GM21723 (cell line): ENCODE measurements around the gene EPHA6.
"Not testable (repeated sequence)": the region's sequence is repeated elsewhere in the genome, so short reads cannot be mapped to it uniquely, and the experiment has no call there.

Experiments used
- ATAC-seq: cut with Tn5 transposase; IDR thresholded peaks from one replicate; pipeline ENCODE4 v1.9.1; 2021; ENCODE audit warnings: mild to moderate bottlenecking, moderate library complexity; ENCODE audit not compliant: unreplicated experiment

Gene EPHA6

DNA sequence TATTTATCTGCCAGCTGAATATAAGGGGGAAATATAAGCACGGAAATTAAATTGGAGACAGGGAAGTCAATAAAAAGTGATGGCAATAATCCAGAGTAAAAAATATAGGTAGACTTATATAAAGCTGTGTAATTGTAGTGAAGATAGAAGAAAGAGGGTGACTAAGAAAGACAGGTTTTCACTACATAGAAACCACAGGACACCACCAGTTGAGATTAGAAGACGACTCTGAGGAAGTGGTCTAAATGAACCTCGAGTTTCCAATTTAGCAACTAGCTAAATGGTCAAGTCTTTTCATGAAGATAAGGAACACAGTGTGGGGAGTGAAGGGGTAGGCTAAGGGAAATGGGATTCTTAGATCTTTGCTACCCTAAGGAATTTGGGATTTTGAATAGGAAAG, 761.3 kb downstream of the EPHA6 start:
- no peak for ATAC-seq

DNA sequence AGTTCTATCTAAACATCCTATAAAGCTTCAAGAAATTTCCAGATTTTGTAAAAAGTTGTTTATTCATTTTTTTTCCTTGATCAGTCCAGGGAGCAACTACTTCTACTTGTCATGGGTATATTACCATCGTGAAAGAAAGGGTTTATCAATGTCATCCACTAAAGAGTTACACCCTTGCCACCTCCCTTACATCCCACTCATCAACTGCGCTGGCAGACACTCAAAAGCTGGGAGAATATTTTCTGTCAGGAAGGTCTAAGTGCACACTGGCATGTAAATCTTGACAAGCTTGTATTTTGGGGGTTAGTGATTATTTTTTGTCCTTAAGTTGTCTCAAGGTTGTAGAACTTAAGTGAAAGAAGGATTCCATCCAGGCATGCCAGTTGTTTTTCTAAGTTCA, 761.8 kb downstream of the EPHA6 start:
- ATAC-seq: no peak

DNA sequence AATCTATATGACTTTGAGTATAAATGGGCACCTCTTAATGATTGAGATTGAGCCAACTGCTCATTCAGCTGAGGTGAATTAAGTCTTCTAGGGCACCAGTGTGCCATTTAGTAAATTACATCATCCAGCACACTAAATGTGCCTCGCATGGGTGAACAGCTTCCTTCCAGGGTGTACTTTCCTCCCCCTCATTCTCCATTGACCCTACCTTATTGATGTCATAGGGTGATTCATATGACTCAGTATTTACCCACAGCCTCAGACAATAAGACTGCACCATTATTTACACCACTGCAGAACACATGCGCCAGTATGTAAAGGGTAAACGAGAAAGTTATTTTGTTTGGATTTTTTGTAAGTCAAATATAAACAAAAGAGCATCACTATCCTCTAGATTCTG, 765.0 kb downstream of the EPHA6 start:
- ATAC-seq: no peak

DNA sequence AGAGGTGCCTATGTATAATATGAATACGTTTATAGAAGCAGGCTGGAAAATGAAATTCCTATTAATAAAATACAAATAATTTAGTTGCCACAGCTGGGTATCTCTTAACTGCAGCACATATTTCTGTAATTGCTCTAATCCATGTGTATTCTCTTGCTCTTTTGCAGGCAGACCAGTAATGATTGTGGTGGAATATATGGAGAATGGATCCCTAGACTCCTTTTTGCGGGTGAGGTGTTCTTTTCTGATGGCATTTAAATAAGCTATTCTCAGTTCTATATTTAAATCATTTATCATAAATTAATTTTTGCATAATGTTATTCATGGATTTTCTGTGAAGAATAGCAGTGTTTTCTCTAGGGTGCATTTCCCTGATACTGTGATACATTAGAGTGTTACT, 796.2 kb downstream of the EPHA6 start:
- ATAC-seq: no peak

DNA sequence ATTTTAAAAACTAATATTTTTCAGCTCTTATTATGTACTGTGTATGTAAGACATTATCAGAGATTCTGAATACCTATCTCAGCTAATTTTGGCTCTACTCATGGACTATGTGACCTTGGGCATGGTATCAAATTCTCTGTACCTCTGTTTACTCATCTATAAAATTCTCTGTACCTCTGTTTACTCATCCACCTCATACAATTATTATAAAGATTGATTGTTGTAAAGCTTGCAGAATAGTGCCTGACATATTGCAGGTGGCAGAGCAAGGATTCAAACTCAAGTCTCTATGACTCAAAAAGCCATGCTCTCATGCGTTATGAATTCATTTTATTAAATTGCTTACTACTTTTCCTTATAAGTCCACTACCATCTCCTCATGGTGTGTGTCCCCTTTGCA, 798.2 kb downstream of the EPHA6 start:
- ATAC-seq: no peak

DNA sequence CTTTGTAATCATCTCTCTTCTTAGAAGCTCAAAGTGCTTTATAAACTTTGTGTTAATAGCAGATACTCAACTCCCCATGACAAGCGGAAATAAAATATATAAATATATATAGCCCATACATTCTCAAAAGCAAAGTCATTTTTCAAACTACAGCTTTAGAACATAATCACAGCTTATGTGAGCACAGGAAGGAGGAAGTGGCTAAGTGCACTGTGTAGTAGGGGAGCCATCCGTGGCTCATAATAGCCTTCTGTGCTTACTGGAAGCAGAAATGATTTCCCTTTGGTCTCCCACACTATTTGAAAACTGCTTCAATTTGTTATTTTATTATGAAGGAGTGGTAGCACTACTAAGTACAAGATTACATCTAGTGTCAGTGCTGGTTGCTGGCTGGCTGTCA, 798.7 kb downstream of the EPHA6 start:
- ATAC-seq: no peak

DNA sequence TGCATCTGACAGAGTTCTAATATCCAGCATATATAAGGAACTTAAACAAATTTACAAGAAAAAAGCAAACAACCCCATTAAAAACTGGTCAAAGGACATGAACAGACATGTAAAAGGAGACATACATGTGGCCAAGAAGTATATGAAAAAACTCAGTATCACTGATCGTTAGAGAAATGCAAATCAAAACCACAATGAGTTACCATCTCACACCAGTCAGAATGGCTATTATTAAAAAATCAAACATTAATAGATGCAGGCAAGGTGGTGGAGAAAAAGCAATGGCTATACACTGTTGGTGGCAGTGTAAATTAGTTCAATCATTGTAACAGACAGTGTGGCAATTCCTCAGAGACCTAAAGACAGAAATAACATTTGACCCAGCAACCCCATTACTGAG, 806.1 kb downstream of the EPHA6 start:
- not testable (repeated sequence) for ATAC-seq

DNA sequence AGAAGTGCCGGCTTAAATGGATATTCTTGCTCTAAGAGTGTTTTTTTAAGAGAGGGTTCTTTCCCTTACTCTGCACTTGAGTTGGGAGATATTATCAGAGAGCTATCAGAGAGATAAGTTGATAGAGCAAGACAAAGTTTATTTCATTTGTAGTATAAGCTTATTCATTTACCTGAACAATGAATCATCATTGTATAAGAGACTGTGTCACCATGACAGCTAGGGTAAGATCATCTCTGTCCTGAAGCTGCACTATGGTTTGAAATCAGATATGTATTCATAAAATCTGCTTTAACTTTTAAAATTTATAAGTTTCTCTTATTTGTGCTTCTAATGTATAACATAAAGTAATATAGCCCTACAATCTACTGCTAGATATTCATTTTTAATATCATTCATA, 822.1 kb downstream of the EPHA6 start:
- no peak for ATAC-seq

DNA sequence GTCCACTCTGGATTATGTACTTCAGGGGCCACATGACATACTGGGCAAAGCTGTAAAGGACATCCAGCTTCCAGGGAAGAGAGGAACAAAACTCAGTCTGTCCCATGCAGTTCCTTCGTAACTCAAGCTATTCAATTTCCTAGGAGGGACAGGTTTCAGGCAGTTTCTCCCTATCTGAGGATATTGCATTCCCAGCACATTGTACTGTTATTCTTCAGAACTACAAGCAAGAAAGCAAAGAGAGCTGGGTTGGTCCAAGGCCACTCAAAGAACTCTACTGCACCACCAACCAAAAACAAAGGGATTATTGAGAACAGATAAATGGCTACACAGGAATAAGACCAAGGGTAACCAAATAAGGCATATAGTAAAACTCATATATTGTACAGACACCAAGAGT, 832.5 kb downstream of the EPHA6 start:
- no peak for ATAC-seq

DNA sequence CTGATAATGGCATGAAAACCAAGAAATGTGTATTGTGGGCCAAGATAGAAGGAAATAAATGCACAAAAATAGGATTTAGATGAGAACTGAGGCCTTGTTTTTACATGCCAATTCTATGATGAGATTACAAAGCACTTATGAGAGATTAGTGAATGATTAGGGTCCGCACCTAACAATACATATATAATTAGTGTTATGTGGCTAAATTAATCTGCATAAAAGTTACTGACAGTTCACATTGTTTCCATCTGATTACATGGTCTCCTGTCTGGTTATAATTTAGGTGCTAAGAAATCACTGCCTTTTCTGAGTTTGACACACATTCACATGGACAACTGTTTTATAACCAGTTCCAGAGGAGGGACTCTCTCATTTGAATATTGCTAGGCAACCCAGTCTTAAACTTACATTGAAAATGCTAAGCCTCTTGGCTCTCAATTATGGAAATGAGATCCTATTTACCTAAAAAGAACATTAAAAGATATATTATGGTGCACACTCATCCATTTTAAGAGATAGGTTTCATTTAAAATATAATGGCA, 833.1 kb downstream of the EPHA6 start:
- ATAC-seq: no peak

DNA sequence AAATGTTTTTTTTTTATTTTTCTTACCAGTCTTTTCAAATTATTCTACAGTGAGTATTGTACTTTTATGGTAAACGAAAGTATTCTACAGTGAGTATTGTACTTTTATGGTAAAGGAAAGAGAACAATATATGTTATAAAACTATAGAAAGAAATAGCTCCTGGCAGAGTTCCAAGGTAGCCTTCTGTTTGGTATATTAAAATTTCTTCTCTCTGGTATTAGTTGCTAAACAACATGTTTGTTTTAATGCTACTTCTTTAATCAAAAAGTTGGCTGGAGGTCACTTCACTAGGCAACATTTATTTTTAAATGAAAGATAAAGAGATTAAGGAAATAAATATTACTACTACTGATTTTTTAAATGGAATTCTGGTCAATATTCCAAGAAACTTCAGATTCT, 841.6 kb downstream of the EPHA6 start:
- ATAC-seq: no peak

DNA sequence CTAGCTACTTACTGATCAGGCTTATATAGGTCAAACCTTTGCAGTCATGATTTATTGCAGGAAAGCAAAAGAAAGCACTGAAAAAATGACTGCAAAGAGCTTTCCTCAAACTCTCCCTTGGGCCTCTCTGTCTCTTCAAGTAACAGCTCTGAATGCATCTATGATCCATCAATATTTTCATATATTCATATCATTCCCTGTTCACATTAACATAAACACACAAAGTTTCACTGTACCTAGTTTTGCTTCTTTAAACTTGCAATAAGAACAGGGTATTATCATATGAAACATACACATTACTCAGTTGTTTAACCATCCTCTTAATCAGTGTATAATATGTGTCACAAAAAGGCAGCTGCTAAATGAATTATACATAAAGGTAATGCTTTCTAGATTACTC, 842.2 kb downstream of the EPHA6 start:
- ATAC-seq: no peak

DNA sequence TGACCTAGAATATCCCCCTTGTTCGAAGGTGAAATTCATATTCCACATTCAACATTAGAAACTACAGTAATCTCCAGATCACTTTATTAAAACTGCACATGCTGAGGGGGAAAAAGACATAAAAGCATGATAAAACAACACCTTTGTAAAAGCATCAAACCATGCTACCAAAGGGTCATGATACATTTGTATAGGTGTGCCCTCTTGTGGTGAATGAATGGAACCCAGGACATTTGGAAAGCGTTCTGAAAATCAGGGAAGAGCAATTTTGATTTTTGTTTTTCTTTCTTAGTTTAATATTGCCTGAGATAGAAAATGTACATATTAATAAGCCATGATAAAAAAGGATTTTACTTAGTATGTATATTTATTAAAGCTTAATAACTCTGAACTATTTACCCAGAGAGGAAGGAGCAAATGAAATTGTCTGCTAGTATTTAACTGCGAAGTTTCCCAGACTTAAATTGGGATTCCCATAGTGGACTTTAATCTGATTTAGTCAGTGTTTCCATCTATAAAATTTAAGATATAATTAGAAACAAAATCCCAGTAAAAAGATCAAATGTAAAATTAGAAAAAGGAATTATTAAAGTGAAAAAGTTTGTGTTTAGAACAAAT, 844.4 kb downstream of the EPHA6 start:
- ATAC-seq: no peak

DNA sequence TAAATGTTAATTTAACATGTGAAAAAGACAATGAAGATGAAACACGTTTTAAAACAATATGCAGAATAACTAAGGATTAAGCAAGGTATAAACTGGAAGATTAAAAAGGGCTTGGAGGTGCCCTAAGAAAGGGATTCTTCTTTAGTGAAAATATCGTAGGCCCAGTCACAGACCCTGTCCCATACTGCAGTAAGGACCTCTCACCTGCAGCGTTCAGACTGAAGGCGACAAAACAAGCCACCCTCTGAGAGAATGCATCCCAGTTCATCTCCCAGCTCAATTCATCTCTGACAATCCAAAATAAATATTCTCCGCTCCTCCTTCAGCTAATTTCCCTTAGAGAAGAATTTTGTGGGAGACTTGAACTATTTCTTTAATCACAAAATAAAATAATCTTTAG, 847.9 kb downstream of the EPHA6 start:
- ATAC-seq: no peak

DNA sequence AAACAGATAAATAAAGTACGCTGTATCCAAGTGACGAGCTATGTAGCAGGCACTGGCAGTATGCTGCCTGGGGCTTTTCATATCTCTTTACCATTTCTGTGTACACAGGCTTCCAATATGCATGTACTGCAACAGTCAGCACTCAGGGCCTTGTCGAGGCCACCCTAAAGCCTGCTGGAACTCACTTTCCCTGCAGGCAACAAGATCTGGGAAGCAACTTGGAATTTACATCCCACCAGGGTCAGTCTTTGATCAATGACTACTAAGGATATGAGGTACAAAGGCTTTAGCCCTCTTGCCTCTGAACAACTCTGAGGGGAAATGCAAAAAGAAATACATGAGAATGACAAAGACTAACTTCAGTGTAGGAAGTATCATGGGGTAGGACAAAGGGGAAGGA, 848.4 kb downstream of the EPHA6 start:
- ATAC-seq: no peak

DNA sequence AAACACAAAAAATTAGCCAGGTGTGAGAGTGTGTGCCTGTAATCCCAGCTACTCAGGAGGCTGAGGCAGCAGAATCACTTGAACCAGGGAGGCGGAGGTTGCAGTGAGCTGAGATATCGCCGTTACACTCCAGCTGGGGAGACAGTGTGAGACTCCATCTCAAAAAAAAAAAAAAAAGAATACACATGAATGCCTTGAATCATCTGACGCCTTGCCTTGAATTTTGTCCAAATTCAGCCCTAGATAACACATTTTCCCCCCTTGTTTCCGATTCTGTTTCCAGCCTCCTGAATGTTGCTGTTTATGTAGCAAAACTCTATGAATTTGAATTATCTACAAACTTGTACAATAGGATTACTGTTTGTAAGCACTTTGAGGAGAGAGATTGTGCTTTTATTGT, 851.5 kb downstream of the EPHA6 start:
- ATAC-seq: no peak

DNA sequence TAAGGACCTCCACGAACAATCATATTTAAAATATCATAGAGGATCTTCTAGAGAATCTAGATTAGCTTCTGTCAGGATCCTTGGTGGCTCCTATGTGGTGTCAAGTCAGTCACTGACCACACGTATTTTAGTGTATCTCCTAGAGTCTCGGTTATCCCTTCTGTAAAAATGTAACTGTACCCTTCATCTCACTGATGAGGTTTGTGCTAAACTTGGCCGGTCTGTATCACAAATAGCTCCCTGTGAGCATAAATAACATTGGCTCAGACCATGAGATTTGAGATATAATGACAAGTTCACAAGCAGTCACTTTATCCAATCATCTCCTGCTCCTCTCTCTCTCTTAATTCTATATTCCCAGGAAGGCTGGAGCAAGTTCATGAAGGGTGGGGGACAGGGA, 856.6 kb downstream of the EPHA6 start:
- no peak for ATAC-seq

DNA sequence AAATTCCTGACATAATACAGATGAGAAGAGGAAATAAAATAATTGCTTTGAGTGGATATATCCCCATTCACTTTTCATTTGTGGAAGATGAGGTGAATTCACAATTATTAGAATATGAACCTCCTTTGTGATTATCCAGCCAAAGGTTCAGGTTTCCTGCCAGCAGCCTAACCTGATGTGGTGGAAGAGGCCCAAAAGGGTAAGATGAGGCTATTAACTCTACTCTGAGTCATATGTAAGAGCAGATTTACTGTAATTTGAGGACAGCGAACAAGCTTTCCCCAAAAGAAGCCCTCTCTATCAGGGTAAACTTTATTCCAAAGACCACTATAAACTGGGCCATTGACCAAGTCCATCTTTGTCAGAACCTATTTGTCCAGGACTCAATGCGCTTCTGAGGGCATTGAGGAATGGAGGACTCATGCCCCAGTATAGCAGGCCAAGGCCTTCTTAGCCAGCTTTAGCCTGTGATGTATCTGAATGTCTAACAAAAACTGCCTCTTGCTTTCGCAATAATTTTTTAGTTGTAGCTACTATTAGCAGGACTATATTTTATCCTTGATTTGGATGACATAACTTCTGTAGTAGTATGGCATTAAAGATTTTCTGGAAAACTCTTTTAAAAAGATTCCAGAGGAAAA, 859.1 kb downstream of the EPHA6 start:
- ATAC-seq: no peak

DNA sequence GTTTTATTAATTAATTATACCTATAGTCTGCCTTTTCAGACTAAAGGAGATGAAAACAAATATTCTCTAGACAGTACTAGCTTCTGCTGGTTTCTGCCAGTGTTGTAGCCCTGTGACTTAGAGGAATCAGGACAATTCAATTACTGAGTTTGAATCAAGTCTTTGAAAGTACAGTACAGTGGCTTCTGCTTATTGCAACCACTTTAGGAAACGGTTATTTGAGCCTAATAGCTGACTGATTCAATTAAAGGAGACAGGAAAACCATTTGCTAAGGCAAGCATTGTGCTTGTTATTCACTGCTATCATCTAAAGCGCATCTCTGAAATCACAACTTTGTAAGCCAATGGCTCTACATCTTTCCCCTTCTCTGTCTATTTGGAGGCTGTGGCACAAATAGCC, 860.1 kb downstream of the EPHA6 start:
- no peak for ATAC-seq

DNA sequence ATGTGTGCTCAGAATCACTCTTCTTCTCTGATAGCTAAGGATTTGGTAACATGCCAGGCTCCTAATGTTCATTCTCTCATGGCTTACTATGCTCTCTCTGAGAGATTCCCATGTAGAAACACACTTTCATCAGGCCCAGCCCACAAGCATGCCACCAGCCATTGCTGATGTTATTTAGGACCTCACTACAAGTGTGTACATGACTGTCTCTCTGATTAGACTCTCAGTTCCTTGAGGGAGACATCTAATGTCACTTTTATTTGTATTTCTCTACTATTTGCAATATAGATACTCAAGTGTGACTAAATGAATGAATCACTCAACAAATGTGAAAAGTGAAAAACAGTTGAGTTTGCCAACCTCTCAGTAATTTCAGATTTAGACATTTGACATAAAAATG, 865.8 kb downstream of the EPHA6 start:
- ATAC-seq: no peak

DNA sequence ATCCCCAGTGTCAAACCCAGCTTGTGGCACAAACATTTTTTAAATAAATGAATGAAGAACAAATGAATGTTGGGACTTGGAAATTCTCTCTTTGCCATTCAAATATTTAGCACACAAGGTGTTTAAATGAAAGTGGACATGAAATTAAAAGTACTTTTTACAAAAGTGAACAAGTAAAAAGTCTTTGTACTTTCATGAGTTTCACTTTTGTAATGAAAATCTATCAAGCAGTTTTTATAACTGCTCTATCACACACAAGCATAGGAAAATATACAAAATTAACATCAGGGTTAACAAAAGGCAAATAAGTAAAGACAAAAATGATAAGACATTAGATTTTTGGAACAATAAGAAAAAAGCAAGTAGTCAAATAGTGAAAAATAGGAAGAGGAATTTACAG, 866.3 kb downstream of the EPHA6 start:
- ATAC-seq: no peak

DNA sequence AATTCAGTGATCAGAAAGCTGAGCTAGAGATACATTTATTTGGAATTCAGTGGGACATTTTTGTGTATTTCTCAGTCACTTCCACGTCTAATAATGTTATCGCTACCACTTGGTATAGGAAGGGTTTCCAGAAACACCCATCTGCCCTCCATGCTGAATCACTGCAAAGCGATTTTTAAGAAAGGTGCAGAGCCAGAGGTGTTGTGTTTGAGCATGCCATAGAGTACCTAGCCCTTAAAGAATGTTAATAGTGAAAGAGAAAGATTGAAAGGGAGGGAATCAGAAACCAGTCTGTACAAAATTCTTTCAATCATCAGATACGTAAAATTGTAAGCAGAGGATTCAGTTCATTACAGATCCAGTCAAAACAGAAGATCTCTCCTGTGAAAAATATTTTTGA, 870.1 kb downstream of the EPHA6 start:
- no peak for ATAC-seq

DNA sequence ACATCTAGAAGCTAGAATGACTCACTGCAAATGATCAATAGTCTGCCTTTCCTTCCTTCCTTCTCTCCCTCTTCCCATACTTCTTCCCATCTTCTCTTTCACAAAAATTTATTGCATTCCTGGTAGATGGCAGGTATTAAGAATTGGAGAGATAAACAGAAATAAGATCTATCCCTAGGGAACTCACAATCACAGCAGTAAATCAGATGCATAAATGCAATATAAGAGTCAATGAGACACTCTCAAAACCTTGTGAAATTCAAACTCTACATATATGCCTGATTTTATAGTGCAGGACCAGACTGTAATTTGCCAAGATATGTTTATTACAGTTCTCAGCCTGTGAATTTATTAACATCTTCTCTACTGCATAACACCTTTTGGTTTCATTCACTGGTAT, 871.9 kb downstream of the EPHA6 start:
- ATAC-seq: no peak
